ENCODE data around the gene AK8. TPM values are rescaled to one million over a fixed set of nuclear protein-coding genes. Genes with fewer than 3 reads are reported as not detected.

AK8 gene
- total and polyA plus RNA-seq, 9 of the 15 experiments (the other 6 are each of a cell fraction or from before 2014, with no cell fraction given) = 0.06 to 0.37 TPM; not detected in 7

DNA sequence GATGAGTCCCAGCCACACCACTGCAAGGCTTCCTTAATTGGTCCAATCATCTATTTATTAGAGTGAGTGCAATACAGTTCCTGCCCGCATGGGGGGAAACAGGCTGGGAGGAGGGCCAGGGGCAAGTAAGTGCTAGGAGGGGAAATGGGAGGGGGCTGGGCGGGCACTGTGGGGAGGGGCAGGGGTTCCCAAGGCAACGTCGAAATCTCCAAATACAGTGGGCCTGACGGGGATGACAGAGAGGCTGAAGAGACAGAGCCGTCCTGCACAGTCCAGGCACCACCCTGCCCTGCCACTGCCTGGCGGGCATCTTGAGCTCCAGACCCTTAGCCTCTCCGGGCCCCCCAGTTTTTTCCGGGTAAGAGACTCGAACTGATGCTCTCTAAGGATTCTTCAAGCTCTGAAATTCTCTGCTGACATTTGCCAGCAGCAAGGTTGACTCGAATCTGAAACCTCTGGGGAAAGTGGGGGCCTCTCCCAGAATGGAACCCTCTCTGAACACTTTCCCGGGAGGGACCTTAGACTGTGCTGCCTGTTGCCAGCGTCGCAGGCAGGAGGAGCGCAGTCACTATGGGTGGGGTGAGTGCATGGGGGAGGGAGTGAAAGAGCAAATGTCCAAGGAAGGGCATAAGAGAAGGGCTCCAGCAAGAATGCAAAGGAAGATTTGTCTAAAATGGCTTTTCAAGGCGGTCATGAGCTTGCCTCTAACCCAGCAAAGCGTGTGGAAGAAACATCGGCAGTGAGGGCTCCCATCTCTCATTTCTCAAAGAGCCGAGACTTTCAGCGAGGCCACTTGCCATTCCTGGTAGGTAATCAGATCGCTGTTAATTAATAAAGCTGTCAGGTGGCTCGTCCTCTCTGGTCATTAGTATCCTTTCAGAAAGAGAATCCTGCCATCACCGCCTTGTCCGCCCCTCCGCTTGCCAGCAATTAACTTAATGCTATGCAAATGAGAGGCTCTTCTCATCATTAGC, 108.9 kb downstream of the AK8 start:
- H3K79me2 ChIP-seq (ENCODE audit: control insufficient read depth, insufficient read depth, low read length) = no peaks in the 10 kb centered on the region
- H3K9ac ChIP-seq (ENCODE audit: insufficient read depth in 1 of 2, low read depth in 2 of 2, low read length in 2 of 2) = peak overlapping the region; percentile 19 to 58; a peak in 2 of 4 replicates
- CTCF ChIA-PET (ENCODE audit: low intra/inter-chr PET ratio) = interaction anchor here (1.2 kb wide), 1 partner anchor 30 kb away, joined by 4 read pairs; no protein-coding TSS in a partner anchor
- POLR2A ChIA-PET = interaction anchor here (0.7 to 1.0 kb wide), 4 partner anchors 9 to 36 kb away, joined by 3 to 5 read pairs (median 4); no protein-coding TSS in a partner anchor
- peaks cover 4 to 19% of the 10 kb centered on the region in 2 experiments; a peak in 3 of 5 replicates for H3K4me1 ChIP-seq (replicated peaks in 1 of 2; ENCODE audit: control insufficient read depth in 2 of 2, insufficient read depth in 2 of 2, low read length in 2 of 2)
- ATAC-seq (peak; percentile 84), DNase-seq (ENCODE audit: extremely low read depth in 1 of 4, low spot score in 3 of 4) (peak; percentile 42 to 58 (median 52)), FAIRE-seq (no peak)
- H3K4me2 ChIP-seq (ENCODE audit: insufficient read depth, low read length) = peak overlapping the region; percentile 80
- H3K9me3 ChIP-seq (replicated peaks; ENCODE audit: control insufficient read depth, insufficient read depth, low read depth, low read length) = 0 out of 2 replicates have a peak, but pooled peaks cover 3% of the 10 kb centered on the region
- H3K36me3 ChIP-seq (ENCODE audit: control insufficient read depth, insufficient read depth, low read length) = no peaks in the 10 kb centered on the region
- no TSS peak for BruUV-seq (replicated peaks)
- peaks cover 2 to 3% of the 10 kb centered on the region in 2 experiments; a peak in 1 of 5 replicates for H3K27me3 ChIP-seq (ENCODE audit: control insufficient read depth in 2 of 2, insufficient read depth in 2 of 2, low read length in 2 of 2)
- H2AFZ ChIP-seq (ENCODE audit: low read depth, low read length) = peak overlapping the region; percentile 92
- peak overlapping the region; percentile 42 for H3K4me3 ChIP-seq
- 17% methylated on average over 23 of the region's 25 CpGs for WGBS (ENCODE audit: insufficient coverage, low coverage, missing lambda C conversion rate)
- in situ Hi-C loops (cut with MboI) = no loop called here
- intact Hi-C loops (cut with micrococcal nuclease) = no loop called here
- H3K27ac ChIP-seq (ENCODE audit: extremely low read depth, low read depth, low read length) = no peak overlapping the region
- H3K9me1 ChIP-seq (ENCODE audit: control insufficient read depth, insufficient read depth, low read length) = no peaks in the 10 kb centered on the region
- H4K20me1 ChIP-seq (replicated peaks; ENCODE audit: control insufficient read depth, insufficient read depth, low read length) = no peaks in the 10 kb centered on the region
- TF ChIP-seq SIX5 (IDR thresholded peaks at IDR 0.05; ENCODE audit: borderline replicate concordance in 1 of 2, insufficient read depth in 1 of 2, low read depth in 1 of 2, low read length in 2 of 2) (no peak), TRIM28 (IDR thresholded peaks at IDR 0.05) (no peak), NRF1 (conservative IDR thresholded peaks at IDR 0.05 in 1 of 2, IDR thresholded peaks at IDR 0.05 in 1 of 2) (peak in 1 of 2 experiments; percentile 21; a peak in 1 of 4 replicates), TFAM (CRISPR knock-in tag; conservative IDR thresholded peaks at IDR 0.05) (no peak)
- TF ChIP-seq, protein P1, sequence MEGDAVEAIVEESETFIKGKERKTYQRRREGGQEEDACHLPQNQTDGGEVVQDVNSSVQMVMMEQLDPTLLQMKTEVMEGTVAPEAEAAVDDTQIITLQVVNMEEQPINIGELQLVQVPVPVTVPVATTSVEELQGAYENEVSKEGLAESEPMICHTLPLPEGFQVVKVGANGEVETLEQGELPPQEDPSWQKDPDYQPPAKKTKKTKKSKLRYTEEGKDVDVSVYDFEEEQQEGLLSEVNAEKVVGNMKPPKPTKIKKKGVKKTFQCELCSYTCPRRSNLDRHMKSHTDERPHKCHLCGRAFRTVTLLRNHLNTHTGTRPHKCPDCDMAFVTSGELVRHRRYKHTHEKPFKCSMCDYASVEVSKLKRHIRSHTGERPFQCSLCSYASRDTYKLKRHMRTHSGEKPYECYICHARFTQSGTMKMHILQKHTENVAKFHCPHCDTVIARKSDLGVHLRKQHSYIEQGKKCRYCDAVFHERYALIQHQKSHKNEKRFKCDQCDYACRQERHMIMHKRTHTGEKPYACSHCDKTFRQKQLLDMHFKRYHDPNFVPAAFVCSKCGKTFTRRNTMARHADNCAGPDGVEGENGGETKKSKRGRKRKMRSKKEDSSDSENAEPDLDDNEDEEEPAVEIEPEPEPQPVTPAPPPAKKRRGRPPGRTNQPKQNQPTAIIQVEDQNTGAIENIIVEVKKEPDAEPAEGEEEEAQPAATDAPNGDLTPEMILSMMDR (IDR thresholded peaks at IDR 0.05 in 2 of 3, conservative IDR thresholded peaks at IDR 0.05 in 1 of 3; ENCODE audit: insufficient read depth in 2 of 3, low read depth in 1 of 3, low read length in 3 of 3) = peak in 2 of 3 experiments; percentile 23 to 29; a peak in 2 of 6 replicates
- TF ChIP-seq, protein P2, sequence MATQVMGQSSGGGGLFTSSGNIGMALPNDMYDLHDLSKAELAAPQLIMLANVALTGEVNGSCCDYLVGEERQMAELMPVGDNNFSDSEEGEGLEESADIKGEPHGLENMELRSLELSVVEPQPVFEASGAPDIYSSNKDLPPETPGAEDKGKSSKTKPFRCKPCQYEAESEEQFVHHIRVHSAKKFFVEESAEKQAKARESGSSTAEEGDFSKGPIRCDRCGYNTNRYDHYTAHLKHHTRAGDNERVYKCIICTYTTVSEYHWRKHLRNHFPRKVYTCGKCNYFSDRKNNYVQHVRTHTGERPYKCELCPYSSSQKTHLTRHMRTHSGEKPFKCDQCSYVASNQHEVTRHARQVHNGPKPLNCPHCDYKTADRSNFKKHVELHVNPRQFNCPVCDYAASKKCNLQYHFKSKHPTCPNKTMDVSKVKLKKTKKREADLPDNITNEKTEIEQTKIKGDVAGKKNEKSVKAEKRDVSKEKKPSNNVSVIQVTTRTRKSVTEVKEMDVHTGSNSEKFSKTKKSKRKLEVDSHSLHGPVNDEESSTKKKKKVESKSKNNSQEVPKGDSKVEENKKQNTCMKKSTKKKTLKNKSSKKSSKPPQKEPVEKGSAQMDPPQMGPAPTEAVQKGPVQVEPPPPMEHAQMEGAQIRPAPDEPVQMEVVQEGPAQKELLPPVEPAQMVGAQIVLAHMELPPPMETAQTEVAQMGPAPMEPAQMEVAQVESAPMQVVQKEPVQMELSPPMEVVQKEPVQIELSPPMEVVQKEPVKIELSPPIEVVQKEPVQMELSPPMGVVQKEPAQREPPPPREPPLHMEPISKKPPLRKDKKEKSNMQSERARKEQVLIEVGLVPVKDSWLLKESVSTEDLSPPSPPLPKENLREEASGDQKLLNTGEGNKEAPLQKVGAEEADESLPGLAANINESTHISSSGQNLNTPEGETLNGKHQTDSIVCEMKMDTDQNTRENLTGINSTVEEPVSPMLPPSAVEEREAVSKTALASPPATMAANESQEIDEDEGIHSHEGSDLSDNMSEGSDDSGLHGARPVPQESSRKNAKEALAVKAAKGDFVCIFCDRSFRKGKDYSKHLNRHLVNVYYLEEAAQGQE (IDR thresholded peaks at IDR 0.05; ENCODE audit: borderline replicate concordance) = 0 out of 2 replicates have a peak, but pooled peaks have one; percentile 2
- TF ChIP-seq, protein P2 (CRISPR knock-in tag; IDR thresholded peaks at IDR 0.05; ENCODE audit: low read depth) = no peak

Data from K562 (cell line).